Measurements from ENCODE around the gene KNDC1.
"Not testable (repeated sequence)": the region's sequence is repeated elsewhere in the genome, so short reads cannot be mapped to it uniquely, and the experiment has no call there.

Gene KNDC1

DNA sequence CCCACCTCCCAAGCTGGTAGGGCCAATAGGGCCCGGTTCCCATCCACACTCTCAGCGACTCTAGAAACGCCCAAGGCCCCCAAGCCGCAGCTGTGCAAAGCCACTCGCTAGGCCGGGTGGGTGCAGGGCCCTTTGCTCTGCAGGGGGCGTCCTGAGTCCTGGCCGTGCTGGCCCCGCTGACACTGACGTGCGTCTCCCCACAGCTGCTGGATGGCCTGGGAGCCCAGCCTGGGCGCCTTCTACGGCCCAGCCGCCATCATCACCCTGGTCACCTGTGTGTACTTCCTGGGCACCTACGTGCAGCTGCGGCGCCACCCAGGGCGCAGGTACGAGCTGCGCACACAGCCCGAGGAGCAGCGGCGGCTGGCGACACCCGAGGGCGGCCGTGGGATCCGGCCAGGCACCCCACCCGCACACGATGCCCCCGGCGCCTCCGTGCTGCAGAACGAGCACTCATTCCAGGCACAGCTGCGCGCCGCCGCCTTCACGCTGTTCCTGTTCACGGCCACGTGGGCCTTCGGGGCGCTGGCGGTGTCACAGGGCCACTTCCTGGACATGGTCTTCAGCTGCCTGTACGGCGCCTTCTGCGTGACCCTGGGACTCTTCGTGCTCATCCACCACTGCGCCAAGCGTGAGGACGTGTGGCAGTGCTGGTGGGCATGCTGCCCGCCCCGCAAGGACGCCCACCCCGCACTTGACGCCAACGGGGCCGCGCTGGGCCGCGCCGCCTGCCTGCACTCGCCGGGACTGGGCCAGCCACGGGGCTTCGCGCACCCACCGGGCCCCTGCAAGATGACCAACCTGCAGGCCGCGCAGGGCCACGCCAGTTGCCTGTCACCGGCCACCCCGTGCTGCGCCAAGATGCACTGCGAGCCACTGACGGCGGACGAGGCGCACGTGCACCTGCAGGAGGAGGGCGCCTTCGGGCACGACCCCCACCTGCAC, 31.6 kb upstream of the KNDC1 start:
- Mint-ChIP-seq H3K9me3 (no peaks in the 10 kb centered on the region), H3K27me3 (peaks cover 6 to 28% of the 10 kb centered on the region in 2 donors), H3K27ac (no peak overlapping the region), H3K4me3 (no peak overlapping the region), H3K36me3 (ENCODE audit: insufficient read depth) (no peaks in the 10 kb centered on the region), H3K4me1 (ENCODE audit: low read depth in 2 of 2) (peaks cover under 1% of the 10 kb centered on the region in 2 donors)
- ATAC-seq (replicated peaks) (no peak), DNase-seq (no peak)

GRCh38 chr10:133129071-133129858, 30.8 kb upstream of the KNDC1 start:
- H3K9me3 Mint-ChIP-seq = no peaks in the 10 kb centered on the region
- H3K4me1 Mint-ChIP-seq (ENCODE audit: low read depth in 2 of 2) = no peaks in the 10 kb centered on the region
- no peaks in the 10 kb centered on the region for H3K36me3 Mint-ChIP-seq (ENCODE audit: insufficient read depth)
- H3K27ac Mint-ChIP-seq = no peak overlapping the region
- ATAC-seq (replicated peaks) (no peak), DNase-seq (no peak)
- H3K4me3 Mint-ChIP-seq = no peak overlapping the region
- H3K27me3 Mint-ChIP-seq = peaks cover 6 to 19% of the 10 kb centered on the region in 2 donors

- ATAC-seq (replicated peaks) (no peak), DNase-seq (no peak)
- Mint-ChIP-seq H3K27ac (no peak overlapping the region), H3K27me3 (peaks cover 2 to 12% of the 10 kb centered on the region in 2 donors), H3K36me3 (ENCODE audit: insufficient read depth) (no peaks in the 10 kb centered on the region), H3K4me3 (no peak overlapping the region), H3K9me3 (no peaks in the 10 kb centered on the region), H3K4me1 (ENCODE audit: low read depth in 2 of 2) (peaks cover 0 to 2% of the 10 kb centered on the region in 2 donors)
Observed at GRCh38 chr10:133129859-133130495, 30.0 kb upstream of the KNDC1 start.

DNA sequence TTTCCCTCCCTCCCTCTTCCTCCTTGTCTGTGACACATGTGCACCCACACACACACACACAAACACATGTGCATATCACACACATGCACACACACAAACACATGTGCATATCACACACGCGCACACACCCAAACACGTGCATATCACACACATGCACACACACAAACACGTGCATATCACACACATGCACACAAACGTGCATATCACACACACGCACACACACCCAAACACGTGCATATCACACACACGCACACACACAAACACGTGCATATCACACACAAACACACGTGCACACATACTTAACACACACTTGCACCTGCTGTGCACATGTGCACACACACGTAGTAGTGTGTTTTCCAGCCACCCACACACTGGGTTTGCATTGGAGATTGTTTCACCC, 29.4 kb upstream of the KNDC1 start:
- Mint-ChIP-seq H3K9me3 (no peaks in the 10 kb centered on the region), H3K4me1 (ENCODE audit: low read depth in 2 of 2) (peaks cover 0 to 2% of the 10 kb centered on the region in 2 donors)

GRCh38 chr10:133131053-133131452, 29.0 kb upstream of the KNDC1 start:
- ATAC-seq (replicated peaks) = no peak
- H3K27me3 Mint-ChIP-seq = peaks cover 0 to 3% of the 10 kb centered on the region in 2 donors
- no peaks in the 10 kb centered on the region for H3K36me3 Mint-ChIP-seq (ENCODE audit: insufficient read depth)
- DNase-seq = no peak
- H3K9me3 Mint-ChIP-seq = no peaks in the 10 kb centered on the region
- no peak overlapping the region for H3K27ac Mint-ChIP-seq
- H3K4me3 Mint-ChIP-seq = no peak overlapping the region
- H3K4me1 Mint-ChIP-seq (ENCODE audit: low read depth in 2 of 2) = peaks cover 0 to 2% of the 10 kb centered on the region in 2 donors

More for the DNA sequence above, 29.4 kb upstream of the KNDC1 start:
- Mint-ChIP-seq H3K27ac (no peak overlapping the region), H3K36me3 (ENCODE audit: insufficient read depth) (no peaks in the 10 kb centered on the region), H3K27me3 (peaks cover 0 to 7% of the 10 kb centered on the region in 2 donors), H3K4me3 (no peak overlapping the region)
- DNase-seq (no peak), ATAC-seq (replicated peaks) (no peak)

GRCh38 chr10:133131734-133132472, 28.1 kb upstream of the KNDC1 start:
- Mint-ChIP-seq H3K27me3 (no peaks in the 10 kb centered on the region), H3K9me3 (no peaks in the 10 kb centered on the region), H3K4me3 (no peak overlapping the region), H3K27ac (no peak overlapping the region), H3K4me1 (ENCODE audit: low read depth in 2 of 2) (peaks cover 0 to 2% of the 10 kb centered on the region in 2 donors), H3K36me3 (ENCODE audit: insufficient read depth) (no peaks in the 10 kb centered on the region)
- ATAC-seq (replicated peaks) (no peak), DNase-seq (no peak)

DNA sequence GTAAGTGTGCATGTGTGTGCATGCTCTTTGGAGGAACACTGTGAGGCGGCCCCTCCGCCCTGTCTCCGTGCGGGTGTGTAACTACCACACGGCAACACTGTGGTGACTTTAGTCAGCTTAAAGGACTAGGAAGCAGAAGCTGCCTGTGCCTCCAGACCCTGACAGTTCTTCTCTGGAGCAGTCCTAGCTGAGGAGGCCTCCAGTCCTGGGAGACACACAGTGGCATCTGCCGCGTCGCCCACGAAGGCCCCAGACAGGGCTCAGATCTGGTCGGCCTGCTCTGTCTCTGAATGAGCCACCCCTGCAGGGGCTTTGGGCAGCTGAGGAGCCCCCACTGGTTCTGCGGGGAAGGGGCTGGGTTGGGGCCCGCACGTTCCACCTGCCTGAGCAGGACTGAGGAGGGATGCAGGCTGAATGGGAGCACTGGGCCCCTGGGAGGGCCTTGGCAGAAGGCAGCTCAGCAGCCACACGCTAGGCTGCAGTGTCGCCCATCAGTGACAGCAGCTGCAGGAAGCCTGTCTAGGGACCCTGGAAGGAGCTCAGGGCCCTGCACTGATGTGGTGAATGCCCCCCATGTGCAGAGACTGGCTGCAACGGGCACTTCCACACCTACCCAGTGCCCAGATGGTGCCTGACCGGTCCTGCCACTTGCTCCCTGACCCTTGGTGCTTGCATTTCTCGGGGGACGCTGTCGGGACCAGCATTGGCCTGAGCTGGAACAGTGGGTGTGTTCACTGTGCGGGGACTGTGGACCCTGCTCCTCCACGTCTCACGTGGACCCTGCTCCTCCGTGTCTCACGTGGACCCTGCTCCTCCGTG, 27.3 kb upstream of the KNDC1 start:
- no peak for DNase-seq
- Mint-ChIP-seq H3K36me3 (ENCODE audit: insufficient read depth) (no peaks in the 10 kb centered on the region), H3K27me3 (no peaks in the 10 kb centered on the region), H3K9me3 (no peaks in the 10 kb centered on the region), H3K27ac (no peak overlapping the region), H3K4me3 (no peak overlapping the region), H3K4me1 (ENCODE audit: low read depth in 2 of 2) (peaks cover 0 to 2% of the 10 kb centered on the region in 2 donors)
- no peak for ATAC-seq (replicated peaks)

DNA sequence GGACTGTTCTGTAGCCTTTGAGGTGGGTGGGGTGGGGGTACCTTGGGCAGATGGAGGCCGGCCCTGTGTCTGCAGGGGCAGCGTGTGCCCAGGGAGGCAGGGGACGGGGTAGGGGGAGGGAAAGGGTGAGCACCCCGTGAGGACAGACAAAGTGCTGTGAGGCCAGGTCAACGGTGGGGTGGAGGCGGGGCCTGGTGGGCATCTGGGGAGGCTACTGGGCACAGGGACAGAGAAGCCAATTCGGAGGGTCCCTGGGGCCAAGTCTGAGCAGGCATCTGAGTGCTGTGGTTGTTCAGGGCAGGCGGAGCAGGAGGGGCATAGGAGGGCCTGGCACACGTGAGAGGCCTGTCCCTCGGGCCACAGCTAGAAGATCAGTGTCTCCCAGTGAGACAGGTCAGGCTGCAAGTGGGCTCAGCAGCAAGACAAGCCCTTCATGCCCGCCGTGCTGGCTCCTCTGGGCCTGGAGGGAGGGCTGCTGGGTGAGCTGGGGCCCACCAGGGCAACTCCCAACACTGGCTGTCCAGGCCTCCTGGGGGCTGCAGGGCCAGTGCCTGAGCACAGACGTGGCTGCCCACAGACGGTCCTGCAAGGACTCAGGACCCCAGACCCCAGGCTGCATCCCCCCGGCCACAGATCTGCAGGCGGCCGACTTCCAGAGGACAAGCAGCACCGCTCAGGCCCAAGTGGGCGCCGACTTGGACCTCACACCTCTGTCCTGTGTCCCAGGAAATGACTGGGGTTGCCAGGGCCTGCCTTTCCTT, 26.4 kb upstream of the KNDC1 start:
- DNase-seq (no peak), ATAC-seq (replicated peaks) (no peak)
- H3K27ac Mint-ChIP-seq = no peak overlapping the region
- no peaks in the 10 kb centered on the region for H3K36me3 Mint-ChIP-seq (ENCODE audit: insufficient read depth)
- H3K4me1 Mint-ChIP-seq (ENCODE audit: low read depth in 2 of 2) = peaks cover 0 to 2% of the 10 kb centered on the region in 2 donors
- H3K4me3 Mint-ChIP-seq = no peak overlapping the region
- no peaks in the 10 kb centered on the region for H3K27me3 Mint-ChIP-seq
- no peaks in the 10 kb centered on the region for H3K9me3 Mint-ChIP-seq

DNA sequence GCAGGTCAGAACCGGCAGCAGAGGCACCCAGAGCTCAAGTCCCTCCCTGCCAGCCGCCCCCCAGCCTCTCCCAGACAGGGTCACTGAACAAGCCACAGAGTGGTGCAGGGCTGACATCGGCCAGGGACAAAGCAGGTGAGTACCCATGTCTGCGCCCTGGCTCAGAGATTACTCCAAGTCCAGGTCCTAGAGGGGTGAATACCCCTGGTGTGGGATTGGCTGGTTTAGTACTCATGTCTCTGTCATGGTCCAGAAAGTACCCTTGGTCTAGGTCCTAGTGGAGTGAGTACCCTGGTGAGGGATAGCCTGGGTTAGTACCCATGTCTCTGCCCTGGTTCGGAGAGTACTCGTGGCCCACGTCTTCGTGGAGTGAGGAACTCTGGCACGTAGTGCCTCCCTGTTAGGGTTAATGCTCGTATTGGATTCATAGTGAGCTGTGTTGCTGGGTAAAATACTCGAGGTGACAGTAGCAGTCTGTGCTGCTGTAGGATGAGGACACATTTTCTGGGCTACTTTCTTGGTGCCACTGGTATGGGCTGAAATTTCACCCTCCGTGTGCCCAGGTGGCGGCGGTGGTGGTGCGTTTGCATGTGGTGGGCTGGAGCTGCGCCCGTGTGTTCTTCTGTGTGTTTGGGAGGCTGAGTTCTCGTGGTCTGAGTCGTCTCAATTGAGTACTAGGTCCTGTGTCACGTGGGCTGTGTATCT, 25.5 kb upstream of the KNDC1 start:
- H3K9me3 Mint-ChIP-seq = no peaks in the 10 kb centered on the region
- H3K4me1 Mint-ChIP-seq (ENCODE audit: low read depth in 2 of 2) = peaks cover 0 to 2% of the 10 kb centered on the region in 2 donors
- H3K27me3 Mint-ChIP-seq = no peaks in the 10 kb centered on the region
- H3K27ac Mint-ChIP-seq = no peak overlapping the region
- no peak overlapping the region for H3K4me3 Mint-ChIP-seq
- no peaks in the 10 kb centered on the region for H3K36me3 Mint-ChIP-seq (ENCODE audit: insufficient read depth)
- DNase-seq (no peak), ATAC-seq (replicated peaks) (no peak)

GRCh38 chr10:133135116-133135465, 24.9 kb upstream of the KNDC1 start:
- ATAC-seq (replicated peaks) (no peak), DNase-seq (no peak)
- Mint-ChIP-seq H3K4me1 (ENCODE audit: low read depth in 2 of 2) (peaks cover 0 to 2% of the 10 kb centered on the region in 2 donors), H3K27me3 (no peaks in the 10 kb centered on the region), H3K36me3 (ENCODE audit: insufficient read depth) (no peaks in the 10 kb centered on the region), H3K27ac (no peak overlapping the region), H3K4me3 (no peak overlapping the region), H3K9me3 (no peaks in the 10 kb centered on the region)

DNA sequence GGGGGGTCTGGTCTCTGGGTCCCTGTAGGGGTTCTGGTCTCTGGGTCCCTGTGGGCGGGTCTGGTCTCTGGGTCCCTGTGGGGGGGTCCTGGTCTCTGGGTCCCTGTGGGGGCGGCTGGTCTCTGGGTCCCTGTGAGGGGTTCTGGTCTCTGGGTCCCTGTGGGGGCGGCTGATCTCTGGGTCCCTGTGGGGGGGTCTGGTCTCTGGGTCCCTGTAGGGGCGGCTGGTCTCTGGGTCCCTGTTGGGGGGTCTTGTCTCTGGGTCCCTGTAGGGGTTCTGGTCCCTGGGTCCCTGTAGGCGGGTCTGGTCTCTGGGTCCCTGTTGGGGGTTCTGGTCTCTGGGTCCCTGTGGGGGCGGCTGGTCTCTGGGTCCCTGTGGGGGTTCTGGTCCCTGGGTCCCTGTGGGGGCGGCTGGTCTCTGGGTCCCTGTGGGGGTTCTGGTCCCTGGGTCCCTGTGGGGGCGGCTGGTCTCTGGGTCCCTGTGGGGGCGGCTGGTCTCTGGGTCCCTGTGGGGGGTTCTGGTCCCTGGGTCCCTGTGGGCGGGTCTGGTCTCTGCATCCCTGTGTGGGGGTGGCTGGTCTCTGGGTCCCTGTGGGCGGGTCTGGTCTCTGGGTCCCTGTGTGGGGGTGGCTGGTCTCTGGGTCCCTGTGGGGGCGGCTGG, 22.4 kb upstream of the KNDC1 start:
- DNase-seq; ATAC-seq (replicated peaks); H3K36me3 Mint-ChIP-seq (ENCODE audit: insufficient read depth); H3K27ac Mint-ChIP-seq; H3K4me3 Mint-ChIP-seq; H3K9me3 Mint-ChIP-seq; H3K4me1 Mint-ChIP-seq (ENCODE audit: low read depth in 2 of 2): not testable (repeated sequence)
- peaks cover 0 to 12% of the 10 kb centered on the region in 2 donors for H3K27me3 Mint-ChIP-seq

Data from effector memory CD8-positive, alpha-beta T cell (primary cell).